DND-41 (cell line): ENCODE results near the gene FHIT.

ENCODE experiments used
- ATAC-seq: fragments of 200-7000 bp; cut with Tn5 transposase; 3 replicates; pipeline ENCODE4 v1.9.1; 2021; ENCODE audit warnings: low read depth; ENCODE audit not compliant: insufficient read depth
- DNase-seq: peaks from one replicate; pipeline ENCODE4 v3.0.0-alpha.2; 2020
- H2AFZ ChIP-seq: 2 replicates; pipeline ENCODE4 v1.6.0; 2012; ENCODE audit warnings: low read depth, low read length
- H3K27ac ChIP-seq: 2 replicates; pipeline ENCODE4 v1.5.1; 2012; ENCODE audit warnings: low read length, inconsistent platforms
- H3K27me3 ChIP-seq: fragments of 200-600 bp; sonication (generic); 2 replicates; pipeline ENCODE4 v1.6.0; 2012; ENCODE audit warnings: low read length, mild to moderate bottlenecking, inconsistent platforms; ENCODE audit not compliant: insufficient read depth, poor library complexity
- H3K36me3 ChIP-seq: 2 replicates; pipeline ENCODE4 v1.5.1; 2012; ENCODE audit warnings: low read length, inconsistent platforms; ENCODE audit not compliant: insufficient read depth
- H3K4me1 ChIP-seq: 2 replicates; pipeline ENCODE4 v1.5.1; 2012; ENCODE audit warnings: mild to moderate bottlenecking, low read length; ENCODE audit not compliant: insufficient read depth
- H3K4me2 ChIP-seq: 2 replicates; pipeline ENCODE4 v1.6.0; 2012; ENCODE audit warnings: mild to moderate bottlenecking, moderate library complexity, low read length, inconsistent platforms; ENCODE audit not compliant: insufficient read depth
- H3K4me3 ChIP-seq, 2 experiments: fragments of 200-600 bp in 1 of 2; shearing (Covaris generic) in 1 of 2; 2 replicates each; pipeline ENCODE4 v1.5.1; 2012 to 2016; ENCODE audit warnings: inconsistent platforms in 2 of 2, low read length in 2 of 2, mild to moderate bottlenecking in 2 of 2, low read depth in 1 of 2, moderate library complexity in 1 of 2
- H3K79me2 ChIP-seq: 2 replicates; pipeline ENCODE4 v1.6.0; 2012; ENCODE audit warnings: low read length, inconsistent platforms; ENCODE audit not compliant: insufficient read depth
- H3K9ac ChIP-seq: 2 replicates; pipeline ENCODE4 v1.6.0; 2012; ENCODE audit warnings: low read depth, mild to moderate bottlenecking, inconsistent platforms, low read length, moderate library complexity
- H3K9me3 ChIP-seq: 2 replicates; pipeline ENCODE4 v1.5.1; 2012; ENCODE audit warnings: low read length, moderate library complexity, mild to moderate bottlenecking, inconsistent platforms; ENCODE audit not compliant: insufficient read depth, severe bottlenecking
- H4K20me1 ChIP-seq: 2 replicates; pipeline ENCODE4 v1.6.0; 2012; ENCODE audit warnings: low read length; ENCODE audit not compliant: insufficient read depth
- CTCF ChIP-seq: IDR thresholded peaks from 2 replicates; pipeline ENCODE4 v1.5.1; 2012; ENCODE audit warnings: borderline replicate concordance, low read length, moderate library complexity, mild to moderate bottlenecking; ENCODE audit not compliant: poor library complexity, severe bottlenecking; ENCODE audit errors: extremely low read depth
- EZH2 ChIP-seq: IDR thresholded peaks from 3 replicates; pipeline ENCODE4 v1.6.1; 2012; ENCODE audit warnings: borderline replicate concordance, low read depth, mild to moderate bottlenecking, moderate library complexity, low read length, inconsistent platforms; ENCODE audit not compliant: severe bottlenecking

FHIT gene

DNA sequence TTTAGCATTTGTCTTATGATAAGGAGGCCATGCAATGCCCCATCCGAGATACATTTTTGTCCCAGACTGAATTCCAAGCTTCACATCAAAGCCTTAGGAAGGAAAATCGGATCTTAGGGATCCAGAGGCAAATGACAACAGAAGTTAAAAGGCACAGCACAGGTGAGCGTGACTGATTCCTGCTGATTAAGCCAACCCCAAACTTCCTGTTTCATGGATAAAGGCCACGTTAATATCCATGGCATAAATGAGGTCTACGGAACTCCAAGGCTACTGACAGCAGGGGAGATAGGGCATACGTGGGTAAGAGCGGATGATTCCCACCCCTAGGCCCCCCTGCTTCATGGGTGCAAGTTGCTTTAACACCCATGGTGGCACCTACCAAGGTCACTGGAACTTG is 471.6 kb downstream of the FHIT start:
- no peak for ATAC-seq
- H3K9me3 ChIP-seq = peaks cover 30% of the 10 kb centered on the region
- TF ChIP-seq EZH2 (no peak), CTCF (no peak)

GRCh38 chr3:60775985-60776384 is 475.3 kb downstream of the FHIT start:
- Histone ChIP-seq H3K27me3 (no peaks in the 10 kb centered on the region), H3K36me3 (no peaks in the 10 kb centered on the region), H3K27ac (no peak overlapping the region), H2AFZ (no peak overlapping the region), H3K79me2 (no peaks in the 10 kb centered on the region), H4K20me1 (no peaks in the 10 kb centered on the region), H3K4me1 (no peaks in the 10 kb centered on the region), H3K9me3 (peaks cover 25% of the 10 kb centered on the region), H3K4me3 (no peak overlapping the region), H3K9ac (no peak overlapping the region), H3K4me2 (no peak overlapping the region)
- no peak for TF ChIP-seq EZH2
- no peak for TF ChIP-seq CTCF
- ATAC-seq (no peak), DNase-seq (no peak)

More for the DNA sequence above, 471.6 kb downstream of the FHIT start:
- H4K20me1 ChIP-seq = no peaks in the 10 kb centered on the region
- no peak overlapping the region for H3K4me2 ChIP-seq
- H3K4me3 ChIP-seq = no peak overlapping the region
- no peaks in the 10 kb centered on the region for H3K27me3 ChIP-seq
- no peaks in the 10 kb centered on the region for H3K79me2 ChIP-seq
- no peaks in the 10 kb centered on the region for H3K4me1 ChIP-seq
- no peak overlapping the region for H3K9ac ChIP-seq
- no peak overlapping the region for H2AFZ ChIP-seq
- DNase-seq = no peak
- no peak overlapping the region for H3K27ac ChIP-seq
- H3K36me3 ChIP-seq = no peaks in the 10 kb centered on the region

DNA sequence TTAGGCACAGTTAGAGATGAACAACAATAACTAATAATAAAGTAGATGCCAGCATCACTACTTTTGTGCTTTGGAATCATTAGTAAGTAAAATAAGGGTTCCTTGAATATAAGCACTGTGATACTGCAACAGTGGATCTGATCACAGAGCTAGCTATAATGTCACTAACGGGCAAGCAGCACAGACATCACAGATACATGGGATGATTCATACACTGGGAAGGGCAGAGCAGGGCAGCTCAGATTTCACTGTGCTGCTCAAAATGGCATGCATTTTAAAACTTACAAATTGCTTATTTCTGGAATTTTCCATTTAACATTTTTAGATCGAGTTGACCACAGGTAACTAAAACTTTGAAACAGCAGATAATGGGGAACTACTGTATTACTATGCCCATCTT is 476.6 kb downstream of the FHIT start:
- Histone ChIP-seq H3K27ac (no peak overlapping the region), H3K27me3 (no peaks in the 10 kb centered on the region), H3K4me3 (no peak overlapping the region), H3K79me2 (no peaks in the 10 kb centered on the region), H3K4me2 (no peak overlapping the region), H3K9me3 (peaks cover 14% of the 10 kb centered on the region), H4K20me1 (no peaks in the 10 kb centered on the region), H3K4me1 (no peaks in the 10 kb centered on the region), H3K9ac (no peak overlapping the region), H3K36me3 (no peaks in the 10 kb centered on the region), H2AFZ (no peak overlapping the region)
- TF ChIP-seq EZH2 (no peak), CTCF (no peak)
- no peak for ATAC-seq
- no peak for DNase-seq

DNA sequence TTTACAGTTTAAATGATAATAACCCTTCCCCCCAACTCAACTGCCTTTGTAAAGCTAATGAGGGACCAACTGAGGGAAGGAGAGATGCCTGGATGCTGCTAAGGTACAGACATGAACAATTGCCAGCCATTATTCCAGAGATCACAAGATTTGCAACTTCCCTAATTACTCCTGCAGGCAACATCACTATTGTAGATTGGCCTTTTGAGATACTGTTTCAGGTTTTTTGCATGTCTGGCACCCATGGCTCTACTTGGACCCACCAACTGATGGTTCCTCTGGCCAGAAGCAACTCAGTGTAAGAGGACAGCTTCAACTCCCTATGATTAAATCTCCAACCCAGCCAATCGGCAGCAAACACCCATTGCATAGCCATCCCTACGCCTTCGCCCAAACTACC is 478.7 kb downstream of the FHIT start:
- no peak overlapping the region for H3K4me2 ChIP-seq
- DNase-seq = no peak
- H4K20me1 ChIP-seq = no peaks in the 10 kb centered on the region
- H3K9me3 ChIP-seq = peaks cover 9% of the 10 kb centered on the region
- no peak overlapping the region for H3K9ac ChIP-seq
- H3K79me2 ChIP-seq = no peaks in the 10 kb centered on the region
- H3K27me3 ChIP-seq = no peaks in the 10 kb centered on the region
- H3K4me3 ChIP-seq = no peak overlapping the region
- no peak for ATAC-seq
- H3K27ac ChIP-seq = no peak overlapping the region
- no peaks in the 10 kb centered on the region for H3K36me3 ChIP-seq
- H2AFZ ChIP-seq = no peak overlapping the region
- no peaks in the 10 kb centered on the region for H3K4me1 ChIP-seq
- TF ChIP-seq CTCF (no peak), EZH2 (no peak)
